ENCODE results near the gene ITGB8. TPM values are rescaled to one million over a fixed set of nuclear protein-coding genes. Genes with fewer than 3 reads are reported as not detected.

ITGB8 gene
- total RNA-seq, 1 donor from 2014 or later: 23.3 TPM

- TF ChIP-seq CTCF (conservative IDR thresholded peaks at IDR 0.05): no peak
- H3K4me1 Mint-ChIP-seq (ENCODE audit: unreplicated experiment): peaks cover 14% of the 10 kb centered on the region
Observed at GRCh38 chr7:20302891-20303290, 27.8 kb upstream of the ITGB8 start.

DNA sequence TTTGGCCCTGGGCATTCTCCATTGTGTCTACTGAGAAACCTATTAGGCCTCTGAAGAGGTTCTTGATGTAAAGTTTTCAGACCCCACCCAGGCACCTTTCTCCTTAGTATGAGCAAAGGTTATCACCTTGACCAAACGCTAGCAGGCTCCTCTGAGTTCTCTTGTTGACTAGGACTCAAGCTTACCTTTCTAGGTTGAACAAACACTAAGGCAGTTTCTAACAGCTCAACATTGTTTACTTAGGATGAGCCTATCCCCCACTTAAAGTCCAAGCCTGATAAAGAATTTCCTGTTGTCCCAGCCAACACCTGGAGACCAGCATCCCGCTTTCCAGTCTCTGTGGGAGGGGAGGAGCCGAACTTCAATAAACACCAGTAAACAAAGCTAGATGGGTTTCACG is 26.3 kb upstream of the ITGB8 start:
- Mint-ChIP-seq H3K36me3 (no peaks in the 10 kb centered on the region), H3K27ac (peak overlapping the region; percentile 16), H3K27me3 (no peaks in the 10 kb centered on the region), H3K4me3 (no peak overlapping the region), H3K9me3 (peaks cover 4% of the 10 kb centered on the region), H3K4me1 (ENCODE audit: unreplicated experiment) (peaks cover 14% of the 10 kb centered on the region)
- no peak for DNase-seq (ENCODE audit: extremely low spot score, unreplicated experiment)
- TF ChIP-seq CTCF (conservative IDR thresholded peaks at IDR 0.05): no peak

More at GRCh38 chr7:20302891-20303290, 27.8 kb upstream of the ITGB8 start:
- H3K9me3 Mint-ChIP-seq: peaks cover 4% of the 10 kb centered on the region
- no peak for DNase-seq (ENCODE audit: extremely low spot score, unreplicated experiment)
- H3K4me3 Mint-ChIP-seq: no peak overlapping the region
- H3K27me3 Mint-ChIP-seq: no peaks in the 10 kb centered on the region
- H3K27ac Mint-ChIP-seq: no peak overlapping the region
- H3K36me3 Mint-ChIP-seq: no peaks in the 10 kb centered on the region

- H3K36me3 Mint-ChIP-seq: no peaks in the 10 kb centered on the region
- peaks cover 14% of the 10 kb centered on the region for H3K4me1 Mint-ChIP-seq (ENCODE audit: unreplicated experiment)
- no peaks in the 10 kb centered on the region for H3K27me3 Mint-ChIP-seq
- peaks cover 4% of the 10 kb centered on the region for H3K9me3 Mint-ChIP-seq
- TF ChIP-seq CTCF (conservative IDR thresholded peaks at IDR 0.05): no peak
- H3K27ac Mint-ChIP-seq: no peak overlapping the region
- no peak overlapping the region for H3K4me3 Mint-ChIP-seq
- DNase-seq (ENCODE audit: extremely low spot score, unreplicated experiment): no peak
Observed at GRCh38 chr7:20305726-20306125, 25.0 kb upstream of the ITGB8 start.

DNA sequence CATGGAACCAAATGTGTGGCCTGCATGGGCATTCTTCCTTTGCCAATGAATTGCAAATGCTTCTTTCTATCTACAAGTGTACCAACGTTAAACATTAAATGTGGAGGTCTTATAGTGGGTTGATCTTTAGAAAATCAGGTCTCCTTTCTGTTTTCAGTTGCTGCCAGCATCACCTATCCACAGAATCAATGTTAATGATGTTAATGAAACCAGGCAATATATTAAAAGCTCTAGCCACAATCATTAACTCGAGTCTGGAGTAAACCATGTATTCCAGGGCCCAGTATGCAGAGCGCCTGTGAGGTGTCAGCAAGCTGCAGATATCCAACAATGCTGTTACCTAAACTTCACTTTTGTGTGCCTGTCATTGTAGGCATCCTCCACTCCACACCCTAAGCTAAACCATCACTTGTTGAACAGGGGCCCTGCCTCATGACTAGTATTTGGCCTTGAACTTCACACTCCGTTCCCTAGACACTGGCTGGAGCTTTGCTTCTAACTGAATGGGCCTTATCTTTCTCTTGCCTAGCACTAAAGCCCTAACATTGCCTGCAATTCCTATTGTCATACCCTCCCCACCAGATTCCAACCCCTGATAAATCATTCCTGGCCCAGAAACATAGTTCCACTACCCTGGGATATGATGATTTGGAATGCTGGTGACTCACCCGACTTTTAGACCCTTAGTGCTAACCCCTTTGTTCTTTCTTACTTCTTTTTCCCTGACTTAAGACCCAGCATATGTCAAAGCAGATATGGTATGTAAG is 24.3 kb upstream of the ITGB8 start:
- Mint-ChIP-seq H3K27me3 (no peaks in the 10 kb centered on the region), H3K9me3 (peaks cover 4% of the 10 kb centered on the region), H3K4me3 (no peak overlapping the region), H3K4me1 (ENCODE audit: unreplicated experiment) (peaks cover 14% of the 10 kb centered on the region), H3K36me3 (no peaks in the 10 kb centered on the region), H3K27ac (peak overlapping the region; percentile 55)
- TF ChIP-seq CTCF (conservative IDR thresholded peaks at IDR 0.05): no peak
- no peak for DNase-seq (ENCODE audit: extremely low spot score, unreplicated experiment)

GRCh38 chr7:20307119-20307518 is 23.6 kb upstream of the ITGB8 start:
- Mint-ChIP-seq H3K4me1 (ENCODE audit: unreplicated experiment) (peaks cover 14% of the 10 kb centered on the region), H3K9me3 (peaks cover 4% of the 10 kb centered on the region), H3K4me3 (no peak overlapping the region), H3K36me3 (no peaks in the 10 kb centered on the region), H3K27ac (peak overlapping the region; percentile 55), H3K27me3 (no peaks in the 10 kb centered on the region)
- DNase-seq (ENCODE audit: extremely low spot score, unreplicated experiment): no peak
- TF ChIP-seq CTCF (conservative IDR thresholded peaks at IDR 0.05): no peak
